Smooth muscle cell (in vitro differentiated cells): ENCODE results near the gene HID1. TPM values are rescaled to one million over a fixed set of nuclear protein-coding genes. Genes with fewer than 3 reads are reported as not detected.

Source experiments
- DNase-seq: peaks from one replicate; lab custom pipeline; 2025; ENCODE audit not compliant: unreplicated experiment; lab: John Stamatoyannopoulos, UW
- H2AFZ ChIP-seq: fragments of 200-600 bp; sonication (generic); 2 replicates; pipeline ENCODE4 v1.6.0; 2016; ENCODE audit warnings: antibody characterized with exemption, low read depth, mild to moderate bottlenecking
- H3F3A ChIP-seq: fragments of 200-600 bp; sonication (generic); 2 replicates; pipeline ENCODE4 v1.6.0; 2017; ENCODE audit warnings: antibody characterized with exemption, low read depth
- H3K27ac ChIP-seq: fragments of 200-600 bp; sonication (generic); 2 replicates; pipeline ENCODE4 v1.5.1; 2016; ENCODE audit warnings: low read depth, mild to moderate bottlenecking
- H3K27me3 ChIP-seq: fragments of 200-600 bp; sonication (generic); 2 replicates; pipeline ENCODE4 v1.6.1; 2016; ENCODE audit warnings: low read depth, mild to moderate bottlenecking
- H3K36me3 ChIP-seq: fragments of 200-600 bp; sonication (generic); 2 replicates; pipeline ENCODE4 v1.5.1; 2016; ENCODE audit warnings: low read depth
- H3K4me1 ChIP-seq: fragments of 200-600 bp; sonication (generic); 2 replicates; pipeline ENCODE4 v1.5.1; 2016; ENCODE audit warnings: low read depth
- H3K4me2 ChIP-seq: fragments of 200-600 bp; sonication (generic); 2 replicates; pipeline ENCODE4 v1.6.0; 2016; ENCODE audit warnings: mild to moderate bottlenecking
- H3K4me3 ChIP-seq: fragments of 200-600 bp; sonication (generic); 2 replicates; pipeline ENCODE4 v1.5.1; 2016; ENCODE audit warnings: mild to moderate bottlenecking
- H3K79me2 ChIP-seq: fragments of 200-600 bp; sonication (generic); 2 replicates; pipeline ENCODE4 v1.6.0; 2016; ENCODE audit warnings: low read depth, mild to moderate bottlenecking
- H3K9ac ChIP-seq: fragments of 200-600 bp; sonication (generic); 2 replicates; pipeline ENCODE4 v1.6.0; 2016; ENCODE audit warnings: low read depth
- H3K9me3 ChIP-seq: fragments of 200-600 bp; sonication (generic); replicated peaks from 2 replicates; pipeline ENCODE4 v1.5.1; 2016; ENCODE audit warnings: low read depth
- H4K20me1 ChIP-seq: fragments of 200-600 bp; sonication (generic); 2 replicates; pipeline ENCODE4 v1.6.0; 2016; ENCODE audit warnings: low read depth
- WGBS: methylation state at CpG from one replicate; pipeline ENCODE4 v1.1.7; 2016; ENCODE audit warnings: low lambda C conversion rate; 5-methylcytosine and 5-hydroxymethylcytosine counted together
- polyA plus RNA-seq: library from polyadenylated mRNA; unstranded; fragments of >200 nt; fragmentation: Nextera tagmentation; extraction: Ambion mirVana; gene quantifications from 2 replicates; pipeline ENCODE4 v1.2.1, GENCODE V29; 2016
- total RNA-seq: library from RNA; depleted of rRNA; stranded (reverse); fragments of >200 nt; gene quantifications from 2 replicates; pipeline ENCODE4 v1.2.3, GENCODE V29; 2014
- TF ChIP-seq, protein P1 (sequence below): fragments of 200-600 bp; sonication (generic); IDR thresholded peaks from 2 replicates; pipeline ENCODE4 v1.5.1; 2017; ENCODE audit warnings: borderline replicate concordance, mild to moderate bottlenecking, antibody characterized with exemption; ENCODE audit not compliant: insufficient read depth, poor library complexity, severe bottlenecking

The HID1 gene
- total and polyA plus RNA-seq, 2 experiments from 2014 or later, result 3.3 to 8.8 TPM

DNA sequence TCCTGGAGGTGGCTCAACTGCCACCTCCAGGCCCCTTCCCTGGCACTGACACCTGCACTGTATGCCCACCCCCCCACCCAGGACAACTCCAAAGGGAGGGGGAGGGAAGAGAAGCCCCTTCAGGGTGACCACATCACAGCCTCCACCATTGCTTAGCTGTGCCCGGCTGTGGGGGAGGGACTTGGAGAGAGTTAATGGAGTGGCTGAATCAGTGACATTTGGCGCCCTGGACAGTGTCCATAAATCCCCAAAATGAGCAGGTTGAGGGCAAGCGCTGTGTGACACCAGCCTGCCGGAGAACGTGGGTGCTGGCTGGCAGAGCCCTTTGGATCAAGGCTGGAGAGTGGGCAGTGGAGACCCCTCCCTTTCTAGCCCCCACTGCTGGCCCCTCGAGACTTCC, 50.4 kb downstream of the HID1 start:
- TF ChIP-seq, protein P1, sequence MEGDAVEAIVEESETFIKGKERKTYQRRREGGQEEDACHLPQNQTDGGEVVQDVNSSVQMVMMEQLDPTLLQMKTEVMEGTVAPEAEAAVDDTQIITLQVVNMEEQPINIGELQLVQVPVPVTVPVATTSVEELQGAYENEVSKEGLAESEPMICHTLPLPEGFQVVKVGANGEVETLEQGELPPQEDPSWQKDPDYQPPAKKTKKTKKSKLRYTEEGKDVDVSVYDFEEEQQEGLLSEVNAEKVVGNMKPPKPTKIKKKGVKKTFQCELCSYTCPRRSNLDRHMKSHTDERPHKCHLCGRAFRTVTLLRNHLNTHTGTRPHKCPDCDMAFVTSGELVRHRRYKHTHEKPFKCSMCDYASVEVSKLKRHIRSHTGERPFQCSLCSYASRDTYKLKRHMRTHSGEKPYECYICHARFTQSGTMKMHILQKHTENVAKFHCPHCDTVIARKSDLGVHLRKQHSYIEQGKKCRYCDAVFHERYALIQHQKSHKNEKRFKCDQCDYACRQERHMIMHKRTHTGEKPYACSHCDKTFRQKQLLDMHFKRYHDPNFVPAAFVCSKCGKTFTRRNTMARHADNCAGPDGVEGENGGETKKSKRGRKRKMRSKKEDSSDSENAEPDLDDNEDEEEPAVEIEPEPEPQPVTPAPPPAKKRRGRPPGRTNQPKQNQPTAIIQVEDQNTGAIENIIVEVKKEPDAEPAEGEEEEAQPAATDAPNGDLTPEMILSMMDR, result no peak
- peaks cover 48% of the 10 kb centered on the region for H3K27me3 ChIP-seq
- no peaks in the 10 kb centered on the region for H4K20me1 ChIP-seq
- H3K4me1 ChIP-seq, result peaks cover 9% of the 10 kb centered on the region
- no peaks in the 10 kb centered on the region for H3F3A ChIP-seq
- no peak for DNase-seq
- H3K9ac ChIP-seq, result no peak overlapping the region
- no peak overlapping the region for H3K4me3 ChIP-seq
- H3K79me2 ChIP-seq, result no peaks in the 10 kb centered on the region
- WGBS, result 81% methylated on average over 6 of the region's 6 CpGs
- H3K9me3 ChIP-seq, result no peaks in the 10 kb centered on the region
- peak overlapping the region; percentile 88 for H3K4me2 ChIP-seq
- H2AFZ ChIP-seq, result no peak overlapping the region
- H3K27ac ChIP-seq, result no peak overlapping the region
- H3K36me3 ChIP-seq, result no peaks in the 10 kb centered on the region

GRCh38 chr17:74921769-74922168, 50.8 kb downstream of the HID1 start:
- H2AFZ ChIP-seq, result no peak overlapping the region
- H3K9ac ChIP-seq, result no peak overlapping the region
- no peak overlapping the region for H3K4me2 ChIP-seq
- H4K20me1 ChIP-seq, result no peaks in the 10 kb centered on the region
- DNase-seq, result no peak
- no peaks in the 10 kb centered on the region for H3K79me2 ChIP-seq
- H3K9me3 ChIP-seq, result no peaks in the 10 kb centered on the region
- H3K4me1 ChIP-seq, result peaks cover 9% of the 10 kb centered on the region
- WGBS, result 100% methylated on average over 2 of the region's 2 CpGs
- H3K4me3 ChIP-seq, result no peak overlapping the region
- H3K36me3 ChIP-seq, result no peaks in the 10 kb centered on the region
- TF ChIP-seq, protein P1, result no peak
- no peak overlapping the region for H3K27ac ChIP-seq
- peaks cover 44% of the 10 kb centered on the region for H3K27me3 ChIP-seq
- no peaks in the 10 kb centered on the region for H3F3A ChIP-seq

GRCh38 chr17:74921026-74921681, 51.4 kb downstream of the HID1 start:
- Histone ChIP-seq H3K4me3 (no peak overlapping the region), H3K9me3 (no peaks in the 10 kb centered on the region), H4K20me1 (no peaks in the 10 kb centered on the region), H3K36me3 (no peaks in the 10 kb centered on the region), H3K9ac (no peak overlapping the region), H3K4me2 (no peak overlapping the region), H3K79me2 (no peaks in the 10 kb centered on the region), H2AFZ (no peak overlapping the region), H3K27ac (no peak overlapping the region), H3K4me1 (peaks cover 9% of the 10 kb centered on the region), H3F3A (no peaks in the 10 kb centered on the region), H3K27me3 (peaks cover 38% of the 10 kb centered on the region)
- no peak for DNase-seq
- TF ChIP-seq, protein P1, result no peak
- WGBS, result 42% methylated on average over 18 of the region's 19 CpGs

DNA sequence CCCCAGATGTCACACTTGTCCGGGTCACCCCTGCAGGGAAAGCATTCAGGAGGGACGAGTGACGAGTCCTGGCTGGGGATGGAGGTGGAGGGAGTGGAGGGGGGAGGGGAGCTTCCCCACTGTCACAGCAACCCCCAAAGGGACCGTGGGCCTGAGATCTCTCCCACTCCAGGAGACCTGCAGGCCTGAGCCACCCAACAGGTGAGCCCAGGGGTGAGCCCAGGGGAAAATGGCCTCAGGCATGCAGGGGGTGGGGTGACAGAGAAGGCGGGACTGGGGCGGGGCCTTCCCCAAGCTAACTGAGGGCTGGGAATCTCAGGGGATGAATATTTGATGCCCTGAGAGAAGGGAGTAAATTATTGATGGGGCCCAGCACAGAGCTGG, 51.9 kb downstream of the HID1 start:
- H3K27me3 ChIP-seq, result peaks cover 33% of the 10 kb centered on the region
- no peak overlapping the region for H3K9ac ChIP-seq
- no peak overlapping the region for H2AFZ ChIP-seq
- H3K4me2 ChIP-seq, result no peak overlapping the region
- H3K9me3 ChIP-seq, result no peaks in the 10 kb centered on the region
- H3K4me1 ChIP-seq, result peaks cover 9% of the 10 kb centered on the region
- no peak for DNase-seq
- H3K36me3 ChIP-seq, result no peaks in the 10 kb centered on the region
- no peaks in the 10 kb centered on the region for H3K79me2 ChIP-seq
- no peak overlapping the region for H3K27ac ChIP-seq
- no peaks in the 10 kb centered on the region for H4K20me1 ChIP-seq
- no peaks in the 10 kb centered on the region for H3F3A ChIP-seq
- TF ChIP-seq, protein P1, result no peak
- 67% methylated on average over 6 of the region's 6 CpGs for WGBS
- no peak overlapping the region for H3K4me3 ChIP-seq
